BLaER1 treated with 17β-estradiol and CSF1 and Interleukin-3, amounts not matched to agents 10 nM and 100 nM (cell line): ENCODE results near the gene DHX58.

ENCODE experiments used
- H3K27ac ChIP-seq, 11 experiments: shearing (Covaris generic); formaldehyde crosslinking; 2 replicates each; pipeline ENCODE4 v1.8.1; 2022
- H3K27me3 ChIP-seq, 11 experiments: shearing (Covaris generic); formaldehyde crosslinking; 2 replicates each; pipeline ENCODE4 v1.8.1; 2022
- H3K36me3 ChIP-seq, 11 experiments: shearing (Covaris generic); formaldehyde crosslinking; 2 replicates each; pipeline ENCODE4 v1.8.1; 2022
- H3K4me1 ChIP-seq, 10 experiments: shearing (Covaris generic); formaldehyde crosslinking; 2 replicates each; pipeline ENCODE4 v1.8.1; 2022
- H3K4me2 ChIP-seq, 11 experiments: shearing (Covaris generic); formaldehyde crosslinking; 2 replicates each; pipeline ENCODE4 v1.8.1; 2022
- H3K4me3 ChIP-seq, 10 experiments: shearing (Covaris generic); formaldehyde crosslinking; 2 replicates each; pipeline ENCODE4 v1.8.1; 2022
- H3K9ac ChIP-seq, 11 experiments: shearing (Covaris generic); formaldehyde crosslinking; 2 replicates each; pipeline ENCODE4 v1.8.1; 2022
- H3K9me3 ChIP-seq, 11 experiments: shearing (Covaris generic); formaldehyde crosslinking; replicated peaks in 1 of 11; 2 replicates each; pipeline ENCODE4 v1.8.1; 2022
- H4K20me1 ChIP-seq, 11 experiments: shearing (Covaris generic); formaldehyde crosslinking; 2 replicates each; pipeline ENCODE4 v1.8.1; 2022
- Cebpa-rat ChIP-seq, 11 experiments: shearing (Covaris generic); IDR thresholded peaks; 2 replicates each; pipeline ENCODE4 v1.8.1; 2022

Gene DHX58

GRCh38 chr17:42133461-42134041, 21.0 kb upstream of the DHX58 start:
- Histone ChIP-seq H3K9ac (peak overlapping the region in 10 of 11 experiments; percentile 14 to 75 (median 39); a peak in 11 of 22 replicates), H3K36me3 (peaks cover 55 to 81% (median 66%) of the 10 kb centered on the region in 11 experiments), H4K20me1 (peaks cover 18 to 100% (median 93%) of the 10 kb centered on the region in 11 experiments), H3K9me3 (no peaks in the 10 kb centered on the region), H3K4me3 (peak overlapping the region in 5 of 10 experiments; percentile 10 to 39 (median 24); a peak in 3 of 20 replicates), H3K4me1 (peaks cover 63 to 100% (median 91%) of the 10 kb centered on the region in 10 experiments), H3K4me2 (peak overlapping the region; percentile 60 to 95 (median 90)), H3K27me3 (no peaks in the 10 kb centered on the region), H3K27ac (peak overlapping the region in 10 of 11 experiments; percentile 48 to 90 (median 64); a peak in 19 of 22 replicates)
- no peak for TF ChIP-seq Cebpa-rat (IDR thresholded peaks at IDR 0.05)

DNA sequence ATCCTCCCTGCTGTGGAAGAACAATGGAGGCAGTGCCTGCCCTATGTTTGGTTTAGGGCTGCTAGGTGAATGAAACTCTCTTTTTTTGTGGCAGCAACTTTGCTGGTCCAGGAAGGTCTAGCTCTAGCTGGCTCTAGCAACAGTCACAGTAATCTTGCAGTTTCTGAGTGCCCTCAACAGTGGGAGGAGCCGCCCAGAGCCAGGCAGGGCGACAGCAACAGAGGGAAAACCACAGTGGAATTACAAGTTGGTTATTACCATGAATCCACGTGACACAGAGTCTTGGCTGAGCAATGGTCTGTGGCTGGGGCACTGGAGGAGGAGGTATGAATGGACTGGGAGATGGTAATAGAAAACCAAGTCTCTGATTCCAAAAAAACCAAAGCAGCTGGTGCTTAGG, 20.4 kb upstream of the DHX58 start:
- Histone ChIP-seq H3K4me3 (peak overlapping the region in 8 of 10 experiments; percentile 22 to 51 (median 27); a peak in 11 of 20 replicates), H3K9ac (peak overlapping the region; percentile 14 to 75 (median 55); a peak in 16 of 22 replicates), H3K4me2 (peak overlapping the region; percentile 60 to 95 (median 90)), H3K27ac (peak overlapping the region; percentile 48 to 90 (median 68); a peak in 21 of 22 replicates), H3K9me3 (no peaks in the 10 kb centered on the region), H3K36me3 (peaks cover 58 to 81% (median 67%) of the 10 kb centered on the region in 11 experiments), H4K20me1 (peaks cover 11 to 100% (median 93%) of the 10 kb centered on the region in 11 experiments; a peak in 21 of 22 replicates), H3K27me3 (no peaks in the 10 kb centered on the region), H3K4me1 (peaks cover 60 to 100% (median 92%) of the 10 kb centered on the region in 10 experiments)
- TF ChIP-seq Cebpa-rat (IDR thresholded peaks at IDR 0.05): no peak

DNA sequence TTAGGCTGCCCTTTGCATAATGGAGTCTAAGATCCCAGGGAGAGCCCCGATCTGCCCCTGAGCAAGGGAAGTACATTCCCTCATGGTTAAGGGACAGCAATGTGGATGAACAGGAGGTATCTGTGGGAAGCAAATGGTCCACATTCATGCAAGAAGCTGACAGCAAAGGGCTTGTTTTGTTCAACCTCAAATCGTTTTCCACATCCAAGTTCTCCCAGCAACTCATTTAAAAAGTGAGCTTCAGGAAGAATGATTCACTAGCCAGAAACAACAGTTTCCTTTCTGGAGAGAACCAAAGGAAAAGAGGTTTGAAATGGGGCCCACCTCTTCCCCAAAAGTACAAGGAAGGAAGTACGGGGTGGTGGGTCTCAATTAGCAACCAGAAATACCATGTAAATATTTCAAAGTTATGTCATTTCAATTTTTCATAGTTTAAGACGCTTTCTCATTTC, 19.5 kb upstream of the DHX58 start:
- H3K4me2 ChIP-seq: peak overlapping the region; percentile 60 to 95 (median 90)
- peak overlapping the region; percentile 32 to 75 (median 56); a peak in 19 of 22 replicates for H3K9ac ChIP-seq
- no peak for TF ChIP-seq Cebpa-rat (IDR thresholded peaks at IDR 0.05)
- no peaks in the 10 kb centered on the region for H3K9me3 ChIP-seq
- peak overlapping the region in 8 of 10 experiments; percentile 22 to 51 (median 27); a peak in 14 of 20 replicates for H3K4me3 ChIP-seq
- H3K4me1 ChIP-seq: peaks cover 60 to 100% (median 92%) of the 10 kb centered on the region in 10 experiments
- peaks cover 61 to 81% (median 68%) of the 10 kb centered on the region in 11 experiments for H3K36me3 ChIP-seq
- peak overlapping the region; percentile 48 to 90 (median 68); a peak in 21 of 22 replicates for H3K27ac ChIP-seq
- peaks cover 7 to 100% (median 85%) of the 10 kb centered on the region in 11 experiments; a peak in 21 of 22 replicates for H4K20me1 ChIP-seq
- H3K27me3 ChIP-seq: no peaks in the 10 kb centered on the region

GRCh38 chr17:42131232-42131631, 18.7 kb upstream of the DHX58 start:
- Histone ChIP-seq H3K4me3 (peak overlapping the region in 7 of 10 experiments; percentile 22 to 51 (median 30); a peak in 13 of 20 replicates), H3K9me3 (no peaks in the 10 kb centered on the region), H3K4me1 (peaks cover 56 to 94% (median 84%) of the 10 kb centered on the region in 10 experiments), H3K9ac (peak overlapping the region; percentile 32 to 75 (median 56); a peak in 18 of 22 replicates), H3K36me3 (peaks cover 61 to 81% (median 68%) of the 10 kb centered on the region in 11 experiments), H3K4me2 (peak overlapping the region; percentile 60 to 95 (median 90)), H3K27ac (peak overlapping the region; percentile 48 to 90 (median 68); a peak in 21 of 22 replicates), H3K27me3 (no peaks in the 10 kb centered on the region), H4K20me1 (peaks cover 7 to 97% (median 77%) of the 10 kb centered on the region in 11 experiments; a peak in 20 of 22 replicates)
- no peak for TF ChIP-seq Cebpa-rat (IDR thresholded peaks at IDR 0.05)

- peak overlapping the region; percentile 48 to 90 (median 68); a peak in 20 of 22 replicates for H3K27ac ChIP-seq
- H3K9ac ChIP-seq: peak overlapping the region in 9 of 11 experiments; percentile 30 to 75 (median 55); a peak in 10 of 22 replicates
- H3K4me2 ChIP-seq: peak overlapping the region in 9 of 11 experiments; percentile 79 to 95 (median 90); a peak in 18 of 22 replicates
- H3K9me3 ChIP-seq: no peaks in the 10 kb centered on the region
- peaks cover 64 to 81% (median 72%) of the 10 kb centered on the region in 11 experiments for H3K36me3 ChIP-seq
- peaks cover 7 to 89% (median 69%) of the 10 kb centered on the region in 11 experiments; a peak in 20 of 22 replicates for H4K20me1 ChIP-seq
- H3K4me1 ChIP-seq: peaks cover 48 to 86% (median 76%) of the 10 kb centered on the region in 10 experiments
- H3K27me3 ChIP-seq: no peaks in the 10 kb centered on the region
- no peak for TF ChIP-seq Cebpa-rat (IDR thresholded peaks at IDR 0.05)
- H3K4me3 ChIP-seq: peak overlapping the region in 1 of 10 experiments; percentile 30; a peak in 1 of 20 replicates
Observed at GRCh38 chr17:42130310-42130936, 17.9 kb upstream of the DHX58 start.

DNA sequence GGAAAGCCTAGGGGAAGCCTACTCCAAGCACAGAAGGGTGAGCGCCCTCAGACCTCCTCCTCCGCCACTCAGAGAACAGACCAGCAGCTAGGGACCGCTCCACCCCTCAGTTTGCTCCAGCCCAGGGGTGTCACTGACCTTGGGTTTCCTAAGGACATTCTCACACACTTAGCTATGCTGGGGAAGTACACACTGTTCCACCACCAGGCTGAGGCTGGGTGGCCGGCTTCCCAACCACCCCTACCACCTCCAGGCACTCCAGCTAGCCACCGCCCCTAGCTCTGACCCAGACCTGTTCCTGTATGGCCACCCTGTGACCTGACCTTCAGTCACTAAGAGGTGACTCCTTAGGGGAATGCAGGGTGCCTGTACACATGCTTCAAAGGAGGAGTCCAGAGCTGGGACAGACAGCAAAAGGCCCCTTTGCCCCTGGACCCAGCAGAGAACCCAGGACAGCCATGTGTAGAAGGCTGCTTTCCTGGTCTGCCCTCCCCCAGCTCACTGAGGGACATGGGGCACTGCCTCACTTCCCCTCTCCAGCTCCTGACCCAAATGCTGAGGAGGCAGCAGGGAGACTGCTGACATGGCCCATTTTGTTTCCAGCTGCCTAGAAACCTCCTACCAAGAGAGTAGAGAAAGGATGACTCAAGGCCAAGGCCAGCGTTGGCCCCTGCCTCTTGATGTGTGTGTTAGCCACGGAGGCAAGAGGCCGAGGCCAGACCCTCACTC, 16.8 kb upstream of the DHX58 start:
- Histone ChIP-seq H3K36me3 (peaks cover 66 to 79% (median 71%) of the 10 kb centered on the region in 11 experiments), H3K27ac (peak overlapping the region; percentile 5 to 90 (median 68); a peak in 20 of 22 replicates), H3K4me1 (peaks cover 36 to 74% (median 64%) of the 10 kb centered on the region in 10 experiments), H3K4me3 (peak overlapping the region in 2 of 10 experiments; percentile 6 to 22; a peak in 3 of 20 replicates), H3K9me3 (no peaks in the 10 kb centered on the region), H4K20me1 (peaks cover 7 to 78% (median 57%) of the 10 kb centered on the region in 11 experiments; a peak in 20 of 22 replicates), H3K4me2 (peak overlapping the region in 8 of 11 experiments; percentile 37 to 95 (median 90); a peak in 14 of 22 replicates), H3K27me3 (no peaks in the 10 kb centered on the region), H3K9ac (peak overlapping the region in 9 of 11 experiments; percentile 27 to 77 (median 45); a peak in 12 of 22 replicates)
- TF ChIP-seq Cebpa-rat (IDR thresholded peaks at IDR 0.05): no peak

DNA sequence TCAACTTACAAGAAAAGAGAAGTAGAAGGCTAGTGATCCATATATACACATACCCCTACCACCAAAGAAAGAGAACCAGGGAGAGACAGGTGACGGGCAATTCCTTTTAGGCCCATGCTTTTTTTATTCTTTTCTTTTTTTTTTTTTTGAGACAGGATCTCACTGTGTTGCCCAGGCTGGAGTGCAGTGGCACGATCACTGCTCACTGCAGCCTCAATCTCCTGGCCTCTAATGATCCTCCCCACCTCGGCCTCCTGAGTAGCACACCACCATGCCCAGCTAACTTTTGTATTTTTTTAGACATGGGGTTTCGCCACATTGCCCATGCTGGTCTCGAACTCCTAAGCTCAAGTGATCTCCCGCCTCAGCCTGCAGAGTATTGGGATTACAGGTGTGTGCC, 14.9 kb upstream of the DHX58 start:
- no peak for TF ChIP-seq Cebpa-rat (IDR thresholded peaks at IDR 0.05)

GRCh38 chr17:42126836-42127235, 14.3 kb upstream of the DHX58 start:
- peaks cover 0 to 60% (median 33%) of the 10 kb centered on the region in 11 experiments; a peak in 19 of 22 replicates for H4K20me1 ChIP-seq
- H3K9ac ChIP-seq: peak overlapping the region in 1 of 11 experiments; percentile 12; a peak in 1 of 22 replicates
- H3K36me3 ChIP-seq: peaks cover 76 to 89% (median 82%) of the 10 kb centered on the region in 11 experiments
- H3K9me3 ChIP-seq: no peaks in the 10 kb centered on the region
- H3K4me1 ChIP-seq: peaks cover 12 to 54% (median 41%) of the 10 kb centered on the region in 10 experiments
- H3K4me2 ChIP-seq: no peak overlapping the region
- no peaks in the 10 kb centered on the region for H3K27me3 ChIP-seq
- H3K4me3 ChIP-seq: no peak overlapping the region
- no peak for TF ChIP-seq Cebpa-rat (IDR thresholded peaks at IDR 0.05)
- no peak overlapping the region for H3K27ac ChIP-seq

More for the DNA sequence above, 14.9 kb upstream of the DHX58 start:
- Histone ChIP-seq H3K9ac (peak overlapping the region in 1 of 11 experiments; percentile 12; a peak in 1 of 22 replicates), H3K27ac (no peak overlapping the region; a peak in 1 of 22 replicates), H3K4me1 (peaks cover 17 to 56% (median 46%) of the 10 kb centered on the region in 10 experiments), H3K4me3 (no peak overlapping the region), H3K9me3 (no peaks in the 10 kb centered on the region), H4K20me1 (peaks cover 0 to 60% (median 39%) of the 10 kb centered on the region in 11 experiments; a peak in 20 of 22 replicates), H3K27me3 (no peaks in the 10 kb centered on the region), H3K4me2 (0 out of 22 replicates have a peak overlapping the region, but pooled peaks of 1 of the 11 experiments have one; percentile 92), H3K36me3 (peaks cover 72 to 84% (median 80%) of the 10 kb centered on the region in 11 experiments)
